ENCODE measurements around the gene MUS81. TPM values are rescaled to one million over a fixed set of nuclear protein-coding genes. Genes with fewer than 3 reads are reported as not detected.

MUS81 gene
- total RNA-seq, 2 experiments from 2014 or later = 102 to 130 TPM

DNA sequence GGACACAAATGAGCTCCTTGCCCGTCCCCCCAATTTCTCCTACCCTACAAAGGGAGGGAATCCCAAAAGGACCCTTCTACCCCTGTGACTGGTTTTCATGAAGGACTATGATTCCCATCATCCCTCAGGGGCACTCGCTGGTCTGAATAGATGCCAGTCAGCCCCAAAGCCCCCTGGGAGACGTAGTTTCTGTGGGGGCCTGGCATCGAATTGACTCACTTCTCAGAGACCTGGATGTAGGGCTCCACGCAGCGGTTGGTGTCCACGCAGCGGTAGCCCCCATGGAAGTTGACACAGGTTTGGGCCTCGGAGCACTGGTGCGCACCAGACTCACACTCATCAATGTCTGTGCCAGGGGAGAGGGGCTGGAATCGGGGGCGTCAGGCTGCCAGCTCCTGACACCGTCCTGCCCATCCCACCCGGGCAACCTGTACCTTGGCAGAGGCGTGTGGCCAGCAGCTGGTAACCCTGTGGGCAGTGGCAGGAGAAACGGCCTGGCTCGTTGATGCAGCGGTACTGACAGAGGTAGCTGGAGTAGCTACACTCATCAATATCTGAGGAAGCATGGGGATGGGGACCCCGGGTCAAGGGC is 7.9 kb downstream of the MUS81 start:
- H3K4me1 ChIP-seq (ENCODE audit: insufficient read depth, low read length, poor library complexity, severe bottlenecking) = peaks cover 25% of the 10 kb centered on the region
- H2AFZ ChIP-seq (ENCODE audit: low read length) = no peak overlapping the region
- intact Hi-C loops (cut with micrococcal nuclease; ENCODE audit: unreplicated experiment) = no loop called here
- H4K20me1 ChIP-seq (ENCODE audit: insufficient read depth, low read length) = no peaks in the 10 kb centered on the region
- ChIA-PET POLR2A (interaction anchor here (0.6 to 1.4 kb wide), 2 partner anchors 21 to 45 kb away, joined by 3 to 7 read pairs; partner anchors contain the start of gene FIBP), CTCF (ENCODE audit: unreplicated experiment) (no interaction called here)
- no peaks in the 10 kb centered on the region for H3K9me2 ChIP-seq (ENCODE audit: insufficient read depth, low read length)
- H3K27ac ChIP-seq (ENCODE audit: low read depth, low read length, poor library complexity, severe bottlenecking) = no peak overlapping the region
- peaks cover 42% of the 10 kb centered on the region for H3K36me3 ChIP-seq (ENCODE audit: insufficient read depth, low read length)
- H3K4me2 ChIP-seq (ENCODE audit: low read length) = no peak overlapping the region
- DNase-seq (ENCODE audit: low spot score) = no peak
- no peak overlapping the region for H3K4me3 ChIP-seq (ENCODE audit: low read depth, low read length, poor library complexity, severe bottlenecking)
- no peaks in the 10 kb centered on the region for H3K9me3 ChIP-seq (ENCODE audit: low read length)
- no TSS peak for BruUV-seq (replicated peaks)
- TF ChIP-seq EZH2phosphoT487 (IDR thresholded peaks at IDR 0.05; ENCODE audit: borderline replicate concordance, low read depth, low read length) = no peak
- TF ChIP-seq, protein P1, sequence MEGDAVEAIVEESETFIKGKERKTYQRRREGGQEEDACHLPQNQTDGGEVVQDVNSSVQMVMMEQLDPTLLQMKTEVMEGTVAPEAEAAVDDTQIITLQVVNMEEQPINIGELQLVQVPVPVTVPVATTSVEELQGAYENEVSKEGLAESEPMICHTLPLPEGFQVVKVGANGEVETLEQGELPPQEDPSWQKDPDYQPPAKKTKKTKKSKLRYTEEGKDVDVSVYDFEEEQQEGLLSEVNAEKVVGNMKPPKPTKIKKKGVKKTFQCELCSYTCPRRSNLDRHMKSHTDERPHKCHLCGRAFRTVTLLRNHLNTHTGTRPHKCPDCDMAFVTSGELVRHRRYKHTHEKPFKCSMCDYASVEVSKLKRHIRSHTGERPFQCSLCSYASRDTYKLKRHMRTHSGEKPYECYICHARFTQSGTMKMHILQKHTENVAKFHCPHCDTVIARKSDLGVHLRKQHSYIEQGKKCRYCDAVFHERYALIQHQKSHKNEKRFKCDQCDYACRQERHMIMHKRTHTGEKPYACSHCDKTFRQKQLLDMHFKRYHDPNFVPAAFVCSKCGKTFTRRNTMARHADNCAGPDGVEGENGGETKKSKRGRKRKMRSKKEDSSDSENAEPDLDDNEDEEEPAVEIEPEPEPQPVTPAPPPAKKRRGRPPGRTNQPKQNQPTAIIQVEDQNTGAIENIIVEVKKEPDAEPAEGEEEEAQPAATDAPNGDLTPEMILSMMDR (conservative IDR thresholded peaks at IDR 0.05; ENCODE audit: low read length) = no peak
- H3K79me2 ChIP-seq (ENCODE audit: insufficient read depth, low read depth, low read length) = no peaks in the 10 kb centered on the region

DNA sequence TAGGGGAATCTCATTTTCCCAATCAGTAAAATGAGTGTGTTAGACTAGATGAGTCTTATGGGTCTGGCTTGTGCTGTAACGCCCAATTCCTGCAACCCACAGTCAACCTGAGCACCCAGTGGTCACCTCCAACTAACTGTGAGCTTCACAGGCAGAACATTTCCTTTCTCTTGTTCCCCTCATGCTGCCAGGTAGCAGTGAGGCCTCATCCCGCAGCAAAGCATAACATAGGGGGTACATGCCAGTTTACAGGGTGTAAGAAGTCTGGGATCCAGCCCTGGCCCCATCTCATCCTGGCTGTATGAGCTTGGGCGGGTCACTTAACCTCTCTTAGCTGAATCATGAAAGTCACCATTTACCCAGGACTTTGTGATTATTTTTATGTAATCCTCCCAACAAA is 8.7 kb downstream of the MUS81 start:
- Histone ChIP-seq H3K9me3 (ENCODE audit: low read length) (no peaks in the 10 kb centered on the region), H2AFZ (ENCODE audit: low read length) (no peak overlapping the region), H3K9me2 (ENCODE audit: insufficient read depth, low read length) (no peaks in the 10 kb centered on the region), H3K4me3 (ENCODE audit: low read depth, low read length, poor library complexity, severe bottlenecking) (no peak overlapping the region), H3K79me2 (ENCODE audit: insufficient read depth, low read depth, low read length) (no peaks in the 10 kb centered on the region), H3K4me2 (ENCODE audit: low read length) (no peak overlapping the region), H3K36me3 (ENCODE audit: insufficient read depth, low read length) (peaks cover 35% of the 10 kb centered on the region), H4K20me1 (ENCODE audit: insufficient read depth, low read length) (no peaks in the 10 kb centered on the region), H3K4me1 (ENCODE audit: insufficient read depth, low read length, poor library complexity, severe bottlenecking) (peaks cover 30% of the 10 kb centered on the region), H3K27ac (ENCODE audit: low read depth, low read length, poor library complexity, severe bottlenecking) (no peak overlapping the region)
- TSS peak; percentile 27 for BruUV-seq (replicated peaks)
- ChIA-PET POLR2A (interaction anchor here (0.6 to 1.4 kb wide), 2 partner anchors 20 to 46 kb away, joined by 3 to 7 read pairs; partner anchors contain the start of gene FIBP), CTCF (ENCODE audit: unreplicated experiment) (no interaction called here)
- no peak for DNase-seq (ENCODE audit: low spot score)
- TF ChIP-seq, protein P1 (conservative IDR thresholded peaks at IDR 0.05; ENCODE audit: low read length) = no peak
- TF ChIP-seq EZH2phosphoT487 (IDR thresholded peaks at IDR 0.05; ENCODE audit: borderline replicate concordance, low read depth, low read length) = no peak
- intact Hi-C loops (cut with micrococcal nuclease; ENCODE audit: unreplicated experiment) = no loop called here

DNA sequence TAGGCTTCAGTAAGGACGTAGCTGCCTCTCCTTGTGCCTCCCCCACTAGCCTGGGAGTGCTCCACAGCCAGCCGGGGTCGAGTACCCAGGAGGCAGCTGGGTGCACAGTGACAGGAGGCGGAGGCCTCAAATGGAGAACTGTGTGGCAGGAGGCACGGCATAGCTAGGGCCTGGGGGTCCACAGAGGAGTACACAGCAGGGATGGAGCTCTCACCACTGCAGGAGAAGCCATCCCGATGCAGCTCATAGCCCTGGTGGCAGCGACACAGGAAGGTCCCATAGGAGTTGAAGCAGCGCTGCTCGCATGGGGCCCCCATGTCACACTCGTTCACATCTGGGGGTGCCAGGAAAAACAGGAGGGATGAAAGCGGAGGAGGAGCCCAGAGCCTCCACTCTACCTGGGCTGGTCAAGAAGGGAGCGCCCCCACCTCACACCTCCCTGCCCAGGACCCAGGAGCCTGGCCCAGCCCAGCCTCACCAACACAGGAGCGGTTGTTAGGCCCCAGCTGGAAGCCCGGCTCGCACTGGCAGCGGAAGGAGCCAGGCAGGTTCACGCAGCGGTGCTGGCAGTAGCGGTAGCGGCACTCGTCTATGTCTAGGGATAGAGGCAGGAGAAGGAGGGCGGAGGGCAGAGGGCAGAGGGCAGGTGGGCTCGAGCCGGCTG is 9.5 kb downstream of the MUS81 start:
- Histone ChIP-seq H3K79me2 (ENCODE audit: insufficient read depth, low read depth, low read length) (no peaks in the 10 kb centered on the region), H3K4me2 (ENCODE audit: low read length) (no peak overlapping the region), H3K4me3 (ENCODE audit: low read depth, low read length, poor library complexity, severe bottlenecking) (no peak overlapping the region), H3K4me1 (ENCODE audit: insufficient read depth, low read length, poor library complexity, severe bottlenecking) (peaks cover 35% of the 10 kb centered on the region), H4K20me1 (ENCODE audit: insufficient read depth, low read length) (no peaks in the 10 kb centered on the region), H3K27ac (ENCODE audit: low read depth, low read length, poor library complexity, severe bottlenecking) (no peak overlapping the region), H3K9me3 (ENCODE audit: low read length) (no peaks in the 10 kb centered on the region), H2AFZ (ENCODE audit: low read length) (no peak overlapping the region), H3K36me3 (ENCODE audit: insufficient read depth, low read length) (peaks cover 26% of the 10 kb centered on the region), H3K9me2 (ENCODE audit: insufficient read depth, low read length) (no peaks in the 10 kb centered on the region)
- intact Hi-C loops (cut with micrococcal nuclease; ENCODE audit: unreplicated experiment) = no loop called here
- DNase-seq (ENCODE audit: low spot score) = no peak
- TF ChIP-seq, protein P1 (conservative IDR thresholded peaks at IDR 0.05; ENCODE audit: low read length) = no peak
- TF ChIP-seq EZH2phosphoT487 (IDR thresholded peaks at IDR 0.05; ENCODE audit: borderline replicate concordance, low read depth, low read length) = no peak
- POLR2A ChIA-PET = interaction anchor here (0.8 to 1.4 kb wide), 2 partner anchors 19 to 20 kb away, joined by 3 to 7 read pairs; partner anchors contain the start of genes CCDC85B and FIBP
- CTCF ChIA-PET (ENCODE audit: unreplicated experiment) = interaction anchor here (0.6 to 1.3 kb wide), 2 partner anchors 10 to 278 kb away, joined by 4 to 8 read pairs; partner anchors contain the start of gene MUS81
- no TSS peak for BruUV-seq (replicated peaks)
